Heart right ventricle (tissue), 16 donors: ENCODE results near the gene CFAP300. TPM values are rescaled to one million over a fixed set of nuclear protein-coding genes. Genes with fewer than 3 reads are reported as not detected.

ENCODE experiments used
- ATAC-seq, 8 donors: fragments of 200-7000 bp; cut with Tn5 transposase; one replicate each; pipeline ENCODE4 v1.9.1; 2020; ENCODE audit warnings: mild to moderate bottlenecking in 8 of 8, moderate library complexity in 8 of 8, moderate number of reproducible peaks in 1 of 8
- DNase-seq, 2 donors: peaks; one replicate each; pipeline ENCODE4 v3.0.0-alpha.2; 2020
- H3K27ac ChIP-seq, 10 donors: fragments of 200-600 bp; sonication (generic) in 2 of 10; one replicate each; pipeline versions ENCODE4 v1.5.0 to v1.8.0; 2020 to 2022; ENCODE audit warnings: mild to moderate bottlenecking in 3 of 10
- H3K27me3 ChIP-seq, 7 donors: fragments of 200-600 bp; one replicate each; pipeline ENCODE4 v1.8.0; 2021 to 2022; ENCODE audit warnings: mild to moderate bottlenecking in 2 of 7
- H3K36me3 ChIP-seq, 9 donors: fragments of 200-600 bp; sonication (generic) in 1 of 9; one replicate each; pipeline versions ENCODE4 v1.5.0 to v1.8.0; 2020 to 2022; ENCODE audit warnings: mild to moderate bottlenecking in 2 of 9
- H3K4me1 ChIP-seq, 9 donors: fragments of 200-600 bp; sonication (generic) in 1 of 9; one replicate each; pipeline versions ENCODE4 v1.5.0 to v1.8.0; 2020 to 2022; ENCODE audit warnings: mild to moderate bottlenecking in 4 of 9
- H3K4me3 ChIP-seq, 10 donors: fragments of 200-600 bp; sonication (generic) in 2 of 10; one replicate each; pipeline versions ENCODE4 v1.5.0 to v1.8.0; 2020 to 2022; ENCODE audit warnings: mild to moderate bottlenecking in 7 of 10, moderate library complexity in 2 of 10
- H3K9me3 ChIP-seq, 11 donors: fragments of 200-600 bp in 10 of 11; sonication (generic) in 2 of 11; one replicate each; pipeline versions ENCODE4 v1.5.0 to v1.8.0; 2013 to 2022; ENCODE audit warnings: mild to moderate bottlenecking in 2 of 11, control low read depth in 1 of 11, moderate library complexity in 1 of 11
- CTCF ChIP-seq, 9 donors: fragments of 200-600 bp; sonication (generic) in 2 of 9; IDR thresholded peaks; one replicate each; pipeline versions ENCODE4 v1.5.0 to v1.8.0; 2021 to 2022; ENCODE audit warnings: antibody characterized with exemption in 9 of 9, mild to moderate bottlenecking in 5 of 9, moderate library complexity in 1 of 9
- WGBS, 2 donors: extraction: QIAGEN DNeasy Blood & Tissue Kit; methylation state at CpG; one replicate each; pipeline ENCODE4 v1.1.7; 2013; ENCODE audit warnings: inconsistent platforms in 1 of 2; 5-methylcytosine and 5-hydroxymethylcytosine counted together
- intact Hi-C, 10 donors: fragments of 100-400 bp; cut with DNase I; formaldehyde crosslinking; loops; one replicate each; pipeline versions ENCODE4 v1.11.1 to v1.14.2; 2022
- polyA plus RNA-seq, 2 donors: library from polyadenylated mRNA; stranded (reverse); fragments of 200-250 nt; gene quantifications; one replicate each; pipeline ENCODE4 v1.2.3, GENCODE V29; 2013
- total RNA-seq, 10 donors: library from RNA; stranded (reverse); fragmentation: NEBNext Ultra II Directional in 3 of 10; extraction: Animal tissue kit (Norgen Biotek cat#: 25700) in 3 of 10; gene quantifications; one replicate each; pipeline versions ENCODE4 v1.2.1 to v1.2.4, GENCODE V29; 2021 to 2023
- donor health status: Arrhythmogenic right ventricular cardiomyopathy.
- donor health status: ischemic (EF 13 %, LVEDD 7.1; RV severe dilation, severe dysfunction).
- donor health status: healthy with polysubstance abuse.
- donor health status: DM: no; HTN: yes; CAD: no.
- donor health status: DM: no; HTN: no; CAD: no.
- donor health status: ischemic (EF 25% LVEDD 6.9; RV normal size, moderate dysfunction).
- donor health status: ischemic (EF 25% LVEDD 5.7; RV mildly dilated, moderate dysfunction).
- donor health status: healthy.
- donor health status: DM: yes; HTN: yes; CAD: no.
- donor health status: Ischemic cardiomyopathy.
- donor health status: ischemic (EF 35%, LVEDD 5.7; RV mildly dilated, moderate dysfunction).
- donor health status: nonischemic (EF 11% LVEDD 7.7; RV severe dilation, severe dysfunction).
- donor health status: DM: yes; HTN: yes; CAD: no.
- donor health status: PGD.
- donor health status: ischemic (EF 29% LVEDD 5.4; RV normal size, mild dysfunction).
- donor health status: nonischemic (EF 23%, LVEDD 6.1; RV moderate dilation, normal function).

The CFAP300 gene
- total and polyA plus RNA-seq, 12 donors, result 0.26 to 1.8 (median 0.65) TPM; not detected in 1

- peaks cover 2 to 86% (median 77%) of the 10 kb centered on the region in 9 donors for H3K4me1 ChIP-seq
- no peak overlapping the region for H3K4me3 ChIP-seq
- no peak for ATAC-seq
- H3K27ac ChIP-seq, result no peak overlapping the region
- 52 to 60% methylated on average over 2 of the region's 2 CpGs for WGBS, 2 donors
- H3K27me3 ChIP-seq, result peaks cover 0 to 58% (median 0%) of the 10 kb centered on the region in 7 donors
- no peaks in the 10 kb centered on the region for H3K9me3 ChIP-seq
- TF ChIP-seq CTCF (IDR thresholded peaks at IDR 0.05), result no peak
- intact Hi-C loops, result loop anchor here in 2 of 10 donors (10.0 kb wide), 2 partner anchors 98 to 148 kb away; no protein-coding TSS in a partner anchor
- H3K36me3 ChIP-seq, result peaks cover 0 to 28% (median 0%) of the 10 kb centered on the region in 9 donors
- no peak for DNase-seq
Observed at GRCh38 chr11:102116453-102117205, 69.4 kb downstream of the CFAP300 start.

GRCh38 chr11:102117472-102118113, 70.4 kb downstream of the CFAP300 start:
- H3K36me3 ChIP-seq, result peaks cover 0 to 28% (median 0%) of the 10 kb centered on the region in 9 donors
- H3K4me1 ChIP-seq, result peaks cover 2 to 82% (median 72%) of the 10 kb centered on the region in 9 donors
- H3K9me3 ChIP-seq, result no peaks in the 10 kb centered on the region
- intact Hi-C loops, result loop anchor here in 2 of 10 donors (10.0 kb wide), 2 partner anchors 97 to 147 kb away; no protein-coding TSS in a partner anchor
- H3K27me3 ChIP-seq, result peaks cover 0 to 49% (median 0%) of the 10 kb centered on the region in 7 donors
- no peak overlapping the region for H3K27ac ChIP-seq
- H3K4me3 ChIP-seq, result no peak overlapping the region
- ATAC-seq (no peak), DNase-seq (no peak)
- no peak for TF ChIP-seq CTCF (IDR thresholded peaks at IDR 0.05)
- WGBS, 2 donors, result 39 to 40% methylated on average over 4 of the region's 4 CpGs

GRCh38 chr11:102118937-102119336, 71.7 kb downstream of the CFAP300 start:
- ATAC-seq, result peak in 1 of 8 donors; percentile 30
- Histone ChIP-seq H3K27ac (no peak overlapping the region), H3K4me1 (peaks cover 2 to 68% (median 59%) of the 10 kb centered on the region in 9 donors), H3K4me3 (no peak overlapping the region), H3K9me3 (peaks cover 0 to 5% (median 0%) of the 10 kb centered on the region in 11 donors), H3K36me3 (peaks cover 0 to 34% (median 0%) of the 10 kb centered on the region in 9 donors), H3K27me3 (peaks cover 0 to 36% (median 0%) of the 10 kb centered on the region in 7 donors)
- DNase-seq, result no peak
- WGBS, 2 donors, result 67 to 70% methylated on average over 3 of the region's 3 CpGs
- intact Hi-C loops, result loop anchor here in 2 of 10 donors (10.0 kb wide), 2 partner anchors 96 to 146 kb away; no protein-coding TSS in a partner anchor
- no peak for TF ChIP-seq CTCF (IDR thresholded peaks at IDR 0.05)

GRCh38 chr11:102119997-102120396, 72.8 kb downstream of the CFAP300 start:
- Histone ChIP-seq H3K4me1 (peaks cover 2 to 60% (median 52%) of the 10 kb centered on the region in 9 donors), H3K27me3 (peaks cover 0 to 30% (median 0%) of the 10 kb centered on the region in 7 donors), H3K36me3 (peaks cover 0 to 24% (median 0%) of the 10 kb centered on the region in 9 donors), H3K4me3 (no peak overlapping the region), H3K9me3 (peaks cover 0 to 10% (median 0%) of the 10 kb centered on the region in 11 donors), H3K27ac (peak overlapping the region in 1 of 10 donors; percentile 23)
- 43% methylated on average over 4 of the region's 4 CpGs for WGBS, 2 donors
- DNase-seq (no peak), ATAC-seq (peak in 1 of 8 donors; percentile 15)
- no peak for TF ChIP-seq CTCF (IDR thresholded peaks at IDR 0.05)
- intact Hi-C loops, result loop anchor here in 3 of 10 donors (5.0 to 10.0 kb wide), 3 partner anchors 37 to 145 kb away; no protein-coding TSS in a partner anchor
